Measurements from ENCODE around the gene MRPL28. TPM values are rescaled to one million over a fixed set of nuclear protein-coding genes. Genes with fewer than 3 reads are reported as not detected.
"Not testable (repeated sequence)": the region's sequence is repeated elsewhere in the genome, so short reads cannot be mapped to it uniquely, and the experiment has no call there.

MRPL28 gene
- total RNA-seq, 4 donors from 2014 or later = 47.7 to 93.5 (median 55.8) TPM

DNA sequence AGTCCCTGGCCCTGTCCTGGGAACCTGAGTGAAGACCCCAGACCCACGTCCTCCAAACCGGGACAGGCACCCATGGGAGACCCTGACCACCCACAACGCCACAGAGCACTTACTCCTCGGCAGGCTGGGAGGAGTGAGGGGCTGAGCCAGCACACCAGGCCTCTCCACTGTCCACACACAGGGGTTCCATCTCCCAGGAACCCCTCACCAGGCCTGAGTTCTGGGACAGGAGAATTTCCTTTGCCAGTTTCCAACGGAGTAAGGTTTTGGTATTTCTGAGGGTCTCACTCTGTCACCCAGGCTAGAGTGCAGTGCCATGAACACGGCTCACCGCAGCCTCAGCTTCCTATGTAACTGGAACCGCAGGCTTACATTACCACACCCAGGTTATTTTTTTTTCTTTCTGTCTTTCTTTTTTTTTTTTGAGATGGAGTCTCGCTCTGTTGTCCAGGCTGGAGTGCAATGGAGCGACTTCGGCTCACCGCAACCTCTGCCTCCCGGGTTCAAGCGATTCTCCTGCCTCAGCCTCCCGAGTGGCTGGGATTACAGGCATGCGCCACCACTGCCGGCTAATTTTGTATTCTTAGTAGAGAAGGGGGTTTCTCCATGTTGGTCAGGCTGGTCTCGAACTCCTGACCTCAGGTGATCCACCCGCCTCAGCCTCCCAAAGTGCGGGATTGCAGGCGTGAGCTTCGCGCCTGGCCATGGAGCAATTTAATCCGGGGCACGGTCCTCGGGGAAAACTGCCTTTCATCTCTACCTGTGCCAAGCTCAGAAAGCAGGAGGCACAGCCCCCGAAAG, 9.8 kb upstream of the MRPL28 start:
- peak overlapping the region in 1 of 2 donors; percentile 97 for H3K4me3 ChIP-seq
- H3K9me3 ChIP-seq = no peaks in the 10 kb centered on the region
- peaks cover 0 to 50% (median 28%) of the 10 kb centered on the region in 3 donors for H3K4me1 ChIP-seq
- 80 to 100% methylated on average over 1 to 2 of the region's 27 CpGs for WGBS, 2 donors (ENCODE audit: low coverage in 1 of 2)
- ATAC-seq = no peak
- TF ChIP-seq POLR2AphosphoS5 (IDR thresholded peaks at IDR 0.05) (no peak), POLR2A (IDR thresholded peaks at IDR 0.05) (no peak), EP300 (IDR thresholded peaks at IDR 0.05) (no peak)
- TF ChIP-seq, protein P1, sequence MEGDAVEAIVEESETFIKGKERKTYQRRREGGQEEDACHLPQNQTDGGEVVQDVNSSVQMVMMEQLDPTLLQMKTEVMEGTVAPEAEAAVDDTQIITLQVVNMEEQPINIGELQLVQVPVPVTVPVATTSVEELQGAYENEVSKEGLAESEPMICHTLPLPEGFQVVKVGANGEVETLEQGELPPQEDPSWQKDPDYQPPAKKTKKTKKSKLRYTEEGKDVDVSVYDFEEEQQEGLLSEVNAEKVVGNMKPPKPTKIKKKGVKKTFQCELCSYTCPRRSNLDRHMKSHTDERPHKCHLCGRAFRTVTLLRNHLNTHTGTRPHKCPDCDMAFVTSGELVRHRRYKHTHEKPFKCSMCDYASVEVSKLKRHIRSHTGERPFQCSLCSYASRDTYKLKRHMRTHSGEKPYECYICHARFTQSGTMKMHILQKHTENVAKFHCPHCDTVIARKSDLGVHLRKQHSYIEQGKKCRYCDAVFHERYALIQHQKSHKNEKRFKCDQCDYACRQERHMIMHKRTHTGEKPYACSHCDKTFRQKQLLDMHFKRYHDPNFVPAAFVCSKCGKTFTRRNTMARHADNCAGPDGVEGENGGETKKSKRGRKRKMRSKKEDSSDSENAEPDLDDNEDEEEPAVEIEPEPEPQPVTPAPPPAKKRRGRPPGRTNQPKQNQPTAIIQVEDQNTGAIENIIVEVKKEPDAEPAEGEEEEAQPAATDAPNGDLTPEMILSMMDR (IDR thresholded peaks at IDR 0.05) = no peak
- H3K36me3 ChIP-seq = peaks cover 0 to 26% of the 10 kb centered on the region in 2 donors
- no peaks in the 10 kb centered on the region for H3K27me3 ChIP-seq
- H3K27ac ChIP-seq = peak overlapping the region in 2 of 4 donors; percentile 75 to 85

DNA sequence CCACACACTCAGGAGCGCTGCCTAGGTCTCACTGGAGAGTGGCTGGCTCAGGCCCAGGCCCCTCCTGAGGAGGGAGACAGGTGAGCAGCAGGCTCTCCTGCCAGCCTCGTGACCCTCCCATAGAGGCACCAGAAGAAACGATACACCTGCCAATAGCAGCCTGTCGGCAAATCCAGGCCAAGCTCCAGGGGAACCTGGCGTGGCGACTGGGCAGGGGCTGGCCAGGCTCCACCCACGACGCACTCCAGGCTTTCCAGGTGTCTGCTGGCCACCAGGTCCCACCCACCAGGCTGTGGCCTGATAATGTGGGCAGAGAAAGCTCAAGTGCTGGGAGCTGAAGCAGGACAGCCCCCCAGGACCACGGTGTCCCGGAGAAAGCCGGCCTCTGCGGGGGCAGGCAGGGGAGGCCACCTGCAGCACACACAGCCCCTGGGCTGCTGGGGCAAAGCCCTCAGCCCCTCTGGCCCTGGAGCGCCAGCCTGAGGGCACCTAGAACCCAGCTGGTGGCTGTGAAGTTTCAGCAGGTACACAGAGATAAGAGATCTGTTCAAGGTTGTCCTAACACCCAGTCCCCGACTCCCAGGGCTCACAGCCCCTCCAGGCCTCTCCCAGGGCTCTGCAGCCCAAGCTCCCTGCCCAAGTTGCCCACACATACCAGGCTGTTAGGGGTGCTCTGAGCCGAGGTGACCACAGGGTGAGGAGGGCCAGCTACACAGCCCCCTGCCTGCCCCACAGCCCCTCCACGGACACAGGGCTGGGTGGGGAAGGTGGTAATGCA, 9.0 kb upstream of the MRPL28 start:
- H3K4me3 ChIP-seq = no peak overlapping the region
- H3K9me3 ChIP-seq = no peaks in the 10 kb centered on the region
- TF ChIP-seq POLR2A (IDR thresholded peaks at IDR 0.05) (no peak), POLR2AphosphoS5 (IDR thresholded peaks at IDR 0.05) (no peak), EP300 (IDR thresholded peaks at IDR 0.05) (no peak)
- TF ChIP-seq, protein P1 (IDR thresholded peaks at IDR 0.05) = no peak
- H3K4me1 ChIP-seq = peaks cover 0 to 50% (median 28%) of the 10 kb centered on the region in 3 donors
- H3K36me3 ChIP-seq = peaks cover 0 to 34% of the 10 kb centered on the region in 2 donors
- no peak for ATAC-seq
- H3K27ac ChIP-seq = no peak overlapping the region
- no CpG with 5 or more reads among the region's 16 CpGs for WGBS, 2 donors (ENCODE audit: low coverage in 1 of 2)
- no peaks in the 10 kb centered on the region for H3K27me3 ChIP-seq

DNA sequence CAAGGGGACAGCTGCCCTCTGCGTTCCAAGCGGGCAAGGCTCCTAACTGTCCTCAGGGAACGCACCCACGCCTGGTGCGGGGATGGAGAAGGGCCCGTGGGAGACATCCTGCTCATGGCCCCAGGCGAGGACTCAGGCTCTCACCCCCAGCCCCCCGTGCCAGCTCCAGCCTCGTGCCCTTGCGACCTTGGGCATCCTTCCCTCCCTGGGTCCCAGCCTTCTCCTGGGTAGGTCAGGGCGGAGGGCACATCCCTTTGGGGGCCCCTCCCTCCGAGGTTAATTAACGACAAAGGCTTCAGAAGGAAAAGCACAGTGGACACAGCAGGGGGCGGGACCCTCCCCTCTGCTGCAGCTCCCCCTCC, 8.5 kb upstream of the MRPL28 start:
- ATAC-seq = no peak
- TF ChIP-seq POLR2A (IDR thresholded peaks at IDR 0.05) = no peak
- no peak for TF ChIP-seq POLR2AphosphoS5 (IDR thresholded peaks at IDR 0.05)
- no peak for TF ChIP-seq EP300 (IDR thresholded peaks at IDR 0.05)
- TF ChIP-seq, protein P1 (IDR thresholded peaks at IDR 0.05) = no peak
- Histone ChIP-seq H3K27ac (no peak overlapping the region), H3K9me3 (no peaks in the 10 kb centered on the region), H3K27me3 (no peaks in the 10 kb centered on the region), H3K36me3 (peaks cover 0 to 40% of the 10 kb centered on the region in 2 donors), H3K4me1 (peaks cover 0 to 44% (median 28%) of the 10 kb centered on the region in 3 donors), H3K4me3 (no peak overlapping the region)
- WGBS, 2 donors (ENCODE audit: low coverage in 1 of 2) = no CpG with 5 or more reads among the region's 14 CpGs

DNA sequence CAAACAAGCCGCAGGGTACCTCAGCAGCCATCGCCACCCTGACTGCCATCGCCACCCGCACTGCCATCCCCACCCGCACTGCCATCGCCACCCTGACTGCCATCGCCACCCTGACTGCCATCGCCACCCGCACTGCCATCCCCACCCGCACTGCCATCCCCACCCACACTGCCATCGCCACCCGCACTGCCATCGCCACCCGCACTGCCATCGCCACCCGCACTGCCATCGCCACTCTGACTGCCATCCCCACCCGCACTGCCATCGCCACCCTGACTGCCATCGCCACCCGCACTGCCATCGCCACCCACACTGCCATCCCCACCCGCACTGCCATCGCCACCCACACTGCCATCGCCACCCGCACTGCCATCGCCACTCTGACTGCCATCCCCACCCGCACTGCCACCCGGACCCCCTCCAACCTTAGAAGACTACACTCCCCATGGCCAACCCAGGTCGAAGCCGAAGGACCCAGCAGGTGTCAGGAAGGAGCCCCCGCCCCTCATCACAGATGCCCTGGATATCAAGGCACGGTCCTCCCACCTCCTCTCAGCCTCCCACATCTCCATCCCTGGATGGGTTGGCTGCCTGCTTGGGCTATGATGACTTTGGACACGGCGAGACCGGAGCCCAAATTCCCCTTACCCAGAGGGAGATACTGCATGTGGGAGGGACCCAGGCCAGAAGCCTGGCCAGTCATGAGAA, 7.9 kb upstream of the MRPL28 start:
- H3K27ac ChIP-seq = not testable (repeated sequence)

DNA sequence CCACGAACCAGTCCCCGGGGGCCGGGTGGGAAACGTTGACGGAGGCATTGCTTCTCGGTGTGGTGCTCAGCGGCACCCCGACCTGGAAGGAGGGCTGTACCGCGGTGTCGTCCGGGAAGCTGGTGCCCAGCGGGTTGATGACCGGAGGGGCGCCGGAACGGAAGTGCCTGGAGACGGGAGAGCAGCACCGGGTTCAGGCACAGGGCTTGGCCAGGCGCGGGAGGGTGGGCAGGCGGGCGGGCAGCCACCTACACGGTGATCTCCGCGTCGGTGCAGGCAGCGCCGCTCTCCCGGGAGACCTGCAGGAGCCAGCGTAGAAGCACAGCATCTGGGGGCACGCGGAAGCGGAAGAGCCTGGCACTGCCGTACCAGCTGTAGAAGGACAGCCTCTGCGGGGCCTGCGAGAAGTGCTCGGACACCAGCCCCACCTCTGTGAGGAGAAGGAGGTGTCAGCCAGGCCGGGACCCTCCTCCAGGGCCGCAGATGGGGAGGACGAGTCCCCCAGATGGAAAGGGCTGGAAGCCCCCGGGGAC, 7.1 kb upstream of the MRPL28 start:
- TF ChIP-seq EP300 (IDR thresholded peaks at IDR 0.05) (no peak), POLR2AphosphoS5 (IDR thresholded peaks at IDR 0.05) (no peak), POLR2A (IDR thresholded peaks at IDR 0.05) (no peak)
- TF ChIP-seq, protein P1 (IDR thresholded peaks at IDR 0.05) = no peak
- peaks cover 0 to 31% (median 18%) of the 10 kb centered on the region in 3 donors for H3K4me1 ChIP-seq
- ATAC-seq = no peak
- peaks cover 0 to 53% of the 10 kb centered on the region in 2 donors for H3K36me3 ChIP-seq
- no peaks in the 10 kb centered on the region for H3K9me3 ChIP-seq
- H3K4me3 ChIP-seq = no peak overlapping the region
- H3K27ac ChIP-seq = no peak overlapping the region
- H3K27me3 ChIP-seq = no peaks in the 10 kb centered on the region
- WGBS, 2 donors (ENCODE audit: low coverage in 1 of 2) = 56 to 79% methylated on average over 3 to 10 of the region's 42 CpGs

More for the DNA sequence above, 7.9 kb upstream of the MRPL28 start:
- ATAC-seq, H3K27me3 ChIP-seq, H3K4me3 ChIP-seq, H3K9me3 ChIP-seq: not testable (repeated sequence)
- H3K4me1 ChIP-seq = peaks cover 0 to 39% (median 26%) of the 10 kb centered on the region in 3 donors
- peaks cover 0 to 45% of the 10 kb centered on the region in 2 donors for H3K36me3 ChIP-seq
- WGBS, 2 donors (ENCODE audit: low coverage in 1 of 2) = 91 to 94% methylated on average over 16 to 24 of the region's 36 CpGs

Measured in gastroesophageal sphincter (tissue), 4 donors.